CD4-positive, alpha-beta T cell treated with Interleukin-6 at 100 ng/mL for 8 hours (primary cell): ENCODE measurements around the gene PEX19.

Source experiments
- DNase-seq: peaks from one replicate; pipeline ENCODE4 v3.0.0-alpha.2; 2020; ENCODE audit warnings: mixed read lengths, low spot score

The PEX19 gene

DNA sequence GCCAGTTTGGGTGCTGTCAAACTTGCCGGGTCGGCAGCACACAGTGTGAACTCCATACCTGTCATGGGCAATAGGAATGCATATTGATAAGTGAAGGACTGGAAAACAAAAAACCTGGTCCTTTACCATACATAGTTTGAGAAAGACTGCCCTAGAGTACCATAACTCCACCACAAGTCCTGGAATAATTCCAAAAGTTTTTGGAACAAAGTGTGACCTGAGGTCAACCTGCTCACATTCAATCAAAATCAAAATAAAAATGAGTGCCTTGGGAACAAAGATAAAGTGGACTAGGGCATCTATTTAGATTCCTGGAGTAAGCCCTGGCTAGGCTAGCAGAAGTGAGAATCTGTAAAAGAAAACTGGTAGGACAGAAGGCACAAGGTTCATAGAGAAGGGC is 7.6 kb downstream of the PEX19 start:
- no peak for DNase-seq

DNA sequence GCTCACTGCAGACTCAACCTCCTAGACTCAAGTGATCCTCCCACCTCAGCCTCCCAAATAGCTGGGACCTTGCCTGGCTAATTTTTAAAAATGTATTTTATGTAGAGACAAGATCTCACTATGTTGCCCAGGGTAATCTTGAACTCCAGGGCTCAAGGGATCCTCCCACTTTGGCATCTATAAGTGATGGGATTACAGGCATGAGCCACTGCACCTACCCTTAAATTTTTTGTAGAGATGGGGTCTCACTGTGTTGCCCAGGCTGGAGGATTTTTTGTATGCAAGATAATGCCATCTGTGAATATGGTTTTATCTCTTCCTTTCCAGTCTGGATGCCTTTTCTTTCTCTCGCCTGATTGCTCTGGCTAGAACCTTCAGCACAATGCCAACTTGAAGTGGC is 13.9 kb downstream of the PEX19 start:
- DNase-seq: no peak

DNA sequence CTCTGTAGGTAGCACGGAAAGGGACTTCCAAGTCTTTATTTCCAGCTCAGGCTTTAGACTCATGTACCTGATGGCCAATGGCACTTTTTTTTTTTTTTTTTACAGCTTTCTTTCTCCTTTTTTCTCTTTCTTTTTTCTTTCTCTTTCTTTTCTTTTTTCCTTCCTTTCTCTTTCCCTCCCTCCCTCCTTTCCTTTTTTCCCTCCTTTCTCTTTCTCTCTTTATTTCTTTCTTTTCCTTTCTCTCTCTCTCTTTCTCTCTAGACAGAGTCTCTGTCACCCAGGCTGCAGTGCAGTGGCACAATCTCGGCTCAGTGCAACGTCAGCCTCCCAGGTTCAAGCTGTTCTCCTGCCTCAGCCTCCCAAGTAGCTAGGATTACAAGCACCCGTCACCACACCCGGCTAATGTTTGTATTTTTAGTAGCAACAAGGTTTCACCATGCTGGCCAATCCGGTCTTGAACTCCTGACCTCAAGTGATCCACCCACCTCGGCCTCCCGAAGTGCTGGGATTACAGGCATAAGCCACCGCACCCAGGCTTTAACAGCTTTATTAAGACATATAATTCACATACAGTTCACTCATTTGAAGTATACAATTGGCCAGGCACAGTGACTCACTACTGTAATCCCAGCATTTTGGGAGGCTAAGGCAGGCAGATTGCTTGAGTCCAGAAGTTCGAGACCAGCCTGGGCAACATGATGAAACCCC is 17.5 kb downstream of the PEX19 start:
- DNase-seq: no peak

DNA sequence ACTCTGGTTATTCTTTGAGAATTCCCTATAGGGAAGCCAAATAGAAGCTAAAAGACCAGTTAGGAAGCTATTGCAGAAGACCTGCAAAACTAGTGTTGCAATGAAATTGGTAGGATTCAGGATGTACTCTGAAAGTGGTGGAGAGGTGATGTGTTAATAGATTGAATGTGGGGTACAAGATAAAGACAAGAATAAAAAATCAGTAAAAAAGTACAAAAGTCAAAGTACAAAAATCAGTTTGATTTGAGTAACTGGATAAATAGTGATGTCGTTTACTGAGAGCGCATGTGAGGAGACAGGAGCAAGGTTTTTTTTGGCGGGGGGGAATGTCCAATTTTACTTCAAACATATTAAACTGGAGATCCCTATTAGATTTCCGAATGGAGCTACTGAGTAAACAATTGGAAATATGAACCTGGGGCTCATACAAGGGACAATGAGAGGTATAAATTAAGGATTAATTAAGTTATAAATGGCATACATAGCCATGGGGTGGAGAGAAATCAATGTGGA is 20.1 kb downstream of the PEX19 start:
- no peak for DNase-seq

DNA sequence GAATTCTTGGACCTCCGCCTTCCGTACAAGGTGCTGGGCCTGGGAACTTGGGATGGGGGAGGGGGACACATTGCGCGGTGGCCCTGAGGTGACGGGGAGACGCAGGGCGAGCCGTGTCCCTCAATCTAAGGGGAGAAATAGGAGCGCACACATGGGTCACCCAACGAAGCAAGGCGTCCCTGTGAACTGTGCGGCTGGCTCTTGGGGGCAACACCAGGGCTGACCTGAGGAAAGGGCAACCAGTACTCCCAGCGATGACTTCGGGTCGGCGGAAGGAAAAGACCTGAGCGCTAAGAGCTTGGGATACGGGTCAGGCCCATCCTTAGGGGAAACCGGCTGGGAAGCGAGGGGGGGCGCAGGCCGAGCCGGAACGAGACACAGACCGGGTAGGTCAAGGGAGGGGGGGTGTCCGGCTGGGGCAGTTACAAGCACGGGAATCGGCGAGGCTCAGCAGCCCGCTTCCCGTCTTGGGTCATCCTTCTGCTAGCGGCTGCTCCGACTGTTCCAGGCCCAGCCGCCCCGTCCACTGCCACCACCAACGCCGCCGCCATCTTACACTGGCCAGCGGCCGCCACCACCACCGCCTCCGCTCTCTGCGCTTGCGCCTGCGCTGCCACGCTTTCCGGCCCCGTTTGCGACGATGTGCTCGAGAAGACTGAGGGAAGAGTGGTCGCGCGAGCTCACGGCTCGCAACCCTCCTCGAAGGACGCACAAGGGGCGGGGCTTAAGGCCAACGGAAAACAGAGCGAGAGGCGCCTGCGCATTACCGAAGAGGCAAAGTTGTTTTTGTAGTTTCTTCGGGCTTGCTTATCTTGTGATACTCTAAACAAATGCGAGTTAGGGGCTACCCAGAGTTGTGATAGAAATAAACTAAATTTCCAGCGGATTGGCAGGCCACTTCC is 22.8 kb downstream of the PEX19 start, which contains the start of gene DCAF8:
Gene DCAF8, minus strand, starts transcription at position 657 of the 902 bp plus-strand sequence. CDS start 18,541 bp downstream, outside the sequence.
- peak; percentile 97 for DNase-seq

DNA sequence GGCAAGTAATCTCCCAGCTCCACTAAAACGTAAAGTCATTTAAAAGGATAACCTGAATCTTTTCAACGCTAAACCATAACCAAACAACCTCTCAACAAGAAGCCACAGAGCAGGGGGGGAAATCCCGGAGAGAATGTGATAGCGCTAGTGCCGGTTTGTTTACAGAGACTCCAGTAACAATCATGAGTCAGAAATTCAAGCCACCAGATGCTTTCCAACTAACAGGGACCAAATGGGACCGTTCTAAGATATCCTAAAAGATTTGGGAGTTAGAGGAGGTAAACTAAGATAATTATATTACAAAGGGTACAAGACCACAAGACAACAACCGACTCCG is 23.4 kb downstream of the PEX19 start:
- peak; percentile 72 for DNase-seq

DNA sequence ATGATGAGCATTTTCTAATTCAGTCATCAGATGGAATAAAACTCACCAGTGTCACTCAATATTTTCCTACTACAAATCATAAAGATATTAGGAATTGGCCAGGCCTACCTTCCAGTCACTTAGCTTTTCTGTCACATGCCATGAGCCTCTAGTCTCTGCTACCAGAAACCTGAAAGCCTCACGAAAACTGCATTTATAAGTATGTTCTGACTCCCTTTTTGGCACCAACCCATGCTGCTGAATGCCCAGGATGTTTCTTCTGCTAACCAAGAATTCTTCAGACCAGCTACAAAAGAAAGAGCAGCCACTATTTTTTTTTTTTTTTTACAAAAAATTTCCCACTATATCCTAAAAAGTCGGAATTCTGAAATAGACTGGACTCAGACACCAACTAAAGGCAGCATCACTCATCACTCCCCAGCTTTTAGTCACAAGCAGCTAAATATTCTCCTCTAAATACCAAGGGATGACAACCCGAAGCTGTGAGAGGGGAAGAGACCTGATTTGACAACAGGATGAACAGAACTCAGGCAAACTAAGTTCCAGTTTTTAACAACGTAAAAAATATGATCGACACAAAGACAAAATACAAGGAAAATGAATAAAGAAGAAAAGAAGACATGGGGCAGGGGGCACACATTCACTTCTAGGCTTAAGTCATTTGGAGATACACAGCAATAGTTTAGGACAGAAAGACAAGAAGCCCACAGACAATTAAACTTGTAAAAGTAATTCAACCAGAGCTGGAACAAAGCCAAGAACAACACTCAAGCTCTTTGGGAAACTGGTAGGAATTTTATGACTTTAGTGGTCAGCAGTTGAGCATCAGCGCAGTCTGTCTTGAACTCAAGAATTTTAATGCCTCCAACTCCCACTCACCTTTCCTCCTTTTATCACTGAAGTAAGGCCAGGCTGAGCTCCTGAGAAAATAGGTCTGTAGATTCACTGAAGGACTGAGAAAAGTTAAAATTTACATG is 24.2 kb downstream of the PEX19 start:
- no peak for DNase-seq

DNA sequence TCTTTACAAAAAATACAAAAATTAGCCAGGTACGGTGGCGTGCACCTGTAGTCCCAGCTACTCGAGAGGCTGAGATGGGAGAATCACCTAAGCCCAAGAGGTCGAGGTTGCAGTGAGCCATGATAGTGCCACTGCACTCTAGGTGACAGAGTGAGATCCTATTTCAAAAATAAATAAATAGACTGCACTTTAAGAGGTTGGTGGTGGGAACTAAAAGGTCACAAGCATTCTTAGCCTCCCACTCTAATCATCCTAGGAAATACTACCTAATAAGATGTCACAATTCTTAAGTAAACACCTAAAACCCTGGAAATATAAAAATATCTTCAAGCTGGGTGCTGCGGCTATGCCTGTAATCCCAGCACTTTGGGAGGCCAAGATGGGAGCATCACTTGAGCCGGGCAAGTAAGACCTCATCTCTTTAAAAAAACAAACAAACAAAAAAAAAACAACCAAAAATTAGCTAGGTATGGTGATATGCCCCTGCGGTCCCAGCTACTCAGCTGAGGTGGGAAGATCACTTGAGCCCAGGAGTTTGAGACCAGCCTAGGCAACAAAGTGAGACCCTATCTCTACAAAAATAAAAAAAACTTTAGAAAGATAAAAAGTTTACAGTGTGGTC is 26.6 kb downstream of the PEX19 start:
- DNase-seq: no peak

DNA sequence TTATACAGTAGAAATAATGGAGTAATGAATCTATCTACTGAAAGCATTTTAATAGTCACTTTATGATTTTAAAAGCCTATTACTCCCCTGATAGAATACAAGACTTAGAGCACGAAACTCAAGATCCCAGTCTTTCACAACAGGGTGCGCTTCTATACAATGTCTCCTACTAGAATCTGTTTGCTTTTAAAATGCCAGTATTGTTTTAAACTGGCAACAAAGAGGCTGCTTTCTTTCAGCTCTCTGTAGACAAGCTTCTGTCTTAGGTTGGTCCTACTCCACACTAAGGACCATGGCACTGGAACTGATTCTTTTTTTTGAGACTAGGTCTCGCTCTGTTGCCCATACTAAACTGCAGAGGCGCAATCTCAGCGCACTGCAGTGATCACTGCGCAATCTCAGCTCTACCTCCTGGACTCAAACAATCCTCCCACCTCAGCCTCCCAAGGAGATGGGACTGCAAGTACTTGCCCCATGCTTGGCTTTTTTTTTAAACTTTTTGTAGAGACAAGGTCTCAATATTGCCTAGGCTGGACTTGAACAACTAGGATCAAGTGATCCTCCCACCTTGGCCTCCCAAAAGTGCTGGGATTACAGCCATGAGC is 27.4 kb downstream of the PEX19 start:
- no peak for DNase-seq

DNA sequence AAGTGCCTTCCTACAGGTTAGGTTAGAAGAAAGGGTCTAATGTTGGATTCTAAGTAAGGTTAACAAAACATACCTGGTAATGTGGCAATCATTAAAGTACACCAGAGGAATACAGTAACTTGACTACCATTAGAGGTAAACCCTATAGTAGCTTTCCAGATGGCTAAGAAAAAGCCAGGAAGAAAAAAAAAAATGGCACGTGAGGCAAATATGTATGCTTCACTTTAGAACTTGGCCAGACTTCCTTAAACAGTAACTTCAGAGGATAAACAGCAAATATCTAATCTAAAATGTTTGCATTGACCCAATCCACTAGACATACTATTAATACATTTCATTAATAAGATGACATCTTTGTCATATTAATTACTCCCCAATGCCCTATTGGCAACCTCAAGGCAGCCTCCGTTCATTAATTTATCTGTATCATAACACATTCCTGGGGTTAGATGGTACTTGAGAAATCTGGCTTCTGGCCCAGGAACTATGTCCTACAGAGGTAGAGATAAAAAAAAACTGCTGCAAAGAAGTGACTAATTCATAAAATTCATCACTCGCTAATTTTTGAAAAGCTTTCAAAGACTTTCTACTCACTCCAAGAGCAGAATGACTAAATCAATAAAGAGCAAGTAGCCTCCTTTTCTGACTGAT is 28.4 kb downstream of the PEX19 start:
- DNase-seq: no peak

DNA sequence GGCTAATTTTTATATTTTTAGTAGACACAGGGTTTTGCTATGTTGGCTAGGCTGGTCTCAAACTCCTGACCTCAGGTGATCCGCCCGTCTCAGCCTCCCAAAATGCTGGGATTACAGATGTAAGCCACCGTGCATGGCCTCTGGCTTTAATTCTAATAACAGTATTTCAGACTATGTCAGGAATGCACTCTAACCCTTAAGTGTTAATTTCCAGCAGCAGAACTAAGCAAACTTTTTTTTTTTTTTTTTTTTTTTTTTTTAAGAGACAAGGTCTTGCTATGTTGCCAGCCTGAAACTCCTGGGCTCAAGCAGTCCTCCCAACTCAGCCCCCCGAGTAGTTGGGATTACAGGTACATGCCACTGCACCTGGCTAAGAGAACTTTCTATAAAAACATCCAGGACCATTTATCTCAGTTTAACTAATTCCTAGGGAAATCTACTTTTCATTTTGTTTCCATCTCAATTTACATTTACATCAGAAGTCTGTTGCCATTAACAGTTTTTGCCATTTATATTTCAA is 29.1 kb downstream of the PEX19 start:
- DNase-seq: no peak

DNA sequence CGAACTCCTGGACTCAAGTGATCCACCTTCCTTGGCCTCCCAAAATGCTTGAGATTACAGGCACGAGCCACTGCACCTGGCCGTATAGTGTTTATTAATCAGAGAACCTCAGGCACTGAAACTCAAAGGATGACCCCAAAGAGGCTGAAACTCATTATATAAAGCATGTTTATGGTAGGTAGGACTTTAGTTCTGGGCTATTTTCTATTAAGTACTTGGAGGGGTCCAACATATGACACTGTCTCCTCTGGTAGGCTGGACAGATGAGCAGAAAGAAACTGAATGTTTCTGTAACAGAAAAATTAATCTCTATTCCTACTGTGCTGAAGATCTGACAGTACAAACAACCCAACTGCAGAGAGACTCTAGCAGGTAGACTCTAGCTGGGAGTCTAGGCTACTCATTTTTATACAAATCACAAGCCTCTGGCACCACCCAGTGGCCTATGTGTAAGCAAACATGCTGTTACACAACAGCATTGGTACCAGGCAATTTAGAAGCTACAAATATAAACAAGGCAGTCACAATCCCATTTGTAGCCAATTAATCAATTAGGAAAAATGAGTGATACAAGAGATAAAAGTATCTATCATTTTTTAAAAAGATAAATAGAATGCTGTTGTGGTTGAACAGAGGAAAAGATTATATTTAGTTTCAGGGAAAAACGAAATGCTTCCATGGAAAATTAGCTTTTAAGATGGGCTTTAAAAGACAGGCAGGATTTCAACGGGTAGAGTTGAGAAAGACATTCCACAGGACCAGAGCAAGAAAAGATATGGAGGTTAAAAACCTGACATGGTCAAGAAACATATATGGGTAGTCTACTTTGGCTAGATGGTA is 33.0 kb downstream of the PEX19 start:
- peak; percentile 51 for DNase-seq

DNA sequence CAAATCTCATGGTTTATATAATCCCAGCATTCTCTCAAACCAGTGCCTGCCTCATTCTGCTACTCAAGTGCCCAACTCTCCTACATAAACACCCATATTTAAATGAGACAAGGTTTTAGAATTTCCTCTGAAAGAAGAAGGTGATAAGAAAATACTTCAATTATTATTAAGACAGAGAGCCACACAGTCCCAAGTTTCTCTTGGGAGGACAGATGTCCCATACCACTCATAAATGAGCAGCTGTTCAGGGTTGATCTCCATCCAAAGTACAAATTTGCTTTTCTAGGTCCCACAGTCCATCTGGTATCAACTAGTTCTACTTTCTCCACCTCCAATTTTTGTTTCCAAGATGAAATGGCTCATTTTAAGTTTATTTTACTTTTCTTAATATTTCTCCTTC is 33.9 kb downstream of the PEX19 start:
- no peak for DNase-seq

DNA sequence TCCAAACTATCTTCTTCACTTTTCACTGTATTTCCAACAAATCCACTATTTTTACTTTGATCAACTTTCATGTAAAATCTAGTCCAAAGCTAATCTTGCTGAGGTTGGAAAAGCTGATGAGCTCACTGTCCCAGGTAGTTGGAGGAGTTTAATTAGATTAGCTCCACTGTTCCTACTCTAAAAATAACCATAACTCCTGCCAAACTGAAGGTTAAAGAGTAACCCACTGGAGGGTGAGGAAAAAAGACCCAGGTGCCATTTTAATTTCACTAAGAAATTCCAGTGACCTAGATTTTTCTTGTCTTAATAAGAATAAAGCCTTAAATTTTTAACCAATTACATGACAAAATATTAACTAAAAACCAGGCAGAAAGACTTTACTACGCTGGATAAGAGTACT is 37.9 kb downstream of the PEX19 start:
- DNase-seq: no peak

DNA sequence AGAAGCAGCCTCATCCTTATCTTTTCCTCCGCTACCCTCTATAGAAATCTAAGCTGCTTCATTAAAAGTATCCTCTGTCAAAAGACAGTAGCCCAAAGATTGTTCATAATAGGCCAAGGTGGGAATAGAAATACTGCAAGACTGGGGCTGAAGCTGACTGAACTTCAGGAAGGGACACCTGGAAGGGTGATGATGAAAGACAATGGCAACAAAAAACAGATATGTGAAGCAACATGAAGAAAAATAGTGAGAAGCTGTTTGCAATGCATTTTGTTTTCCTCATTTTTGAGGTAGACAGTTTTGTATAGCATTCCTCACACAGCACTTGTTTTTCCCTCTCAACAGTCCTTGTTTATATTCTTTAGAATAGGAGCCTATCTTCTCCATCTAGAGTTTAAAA is 39.5 kb downstream of the PEX19 start:
- no peak for DNase-seq

DNA sequence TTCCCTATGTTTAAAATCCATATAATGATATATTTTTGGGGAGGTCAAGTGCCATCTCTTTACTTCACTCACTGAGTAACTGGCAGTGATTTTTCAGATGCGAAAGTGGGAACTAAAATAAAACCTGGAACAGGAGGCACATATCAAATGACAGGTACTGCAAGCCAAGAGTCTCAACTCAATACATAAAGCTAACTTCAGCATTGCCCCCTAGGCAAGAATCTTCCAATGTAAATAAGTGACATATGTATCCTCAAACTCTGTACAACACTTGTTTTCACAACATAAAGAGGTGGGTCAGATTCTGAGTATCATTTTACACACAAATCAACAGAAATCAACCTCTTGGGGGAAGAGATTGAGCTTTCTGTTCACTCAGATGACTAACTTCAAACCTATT is 40.7 kb downstream of the PEX19 start:
- no peak for DNase-seq

DNA sequence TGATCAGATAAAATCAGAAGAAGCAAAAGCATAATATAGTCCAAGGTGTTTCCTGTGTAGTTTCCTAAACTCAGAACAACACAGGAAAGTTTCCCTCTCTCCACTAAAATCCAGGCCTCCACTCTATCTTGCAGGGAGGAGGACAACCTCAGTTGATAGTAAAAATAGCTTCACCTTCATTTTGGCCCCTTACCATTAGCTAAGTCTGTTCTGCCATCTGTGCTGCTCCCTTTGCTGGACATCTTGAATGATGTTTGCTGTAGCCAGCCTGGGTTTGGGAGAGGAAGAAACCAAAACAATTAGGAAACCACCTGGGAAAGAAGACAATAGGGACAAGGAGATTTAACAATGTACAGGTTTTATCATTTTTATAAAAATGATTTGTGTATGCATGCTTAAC is 41.2 kb downstream of the PEX19 start:
- DNase-seq: no peak

DNA sequence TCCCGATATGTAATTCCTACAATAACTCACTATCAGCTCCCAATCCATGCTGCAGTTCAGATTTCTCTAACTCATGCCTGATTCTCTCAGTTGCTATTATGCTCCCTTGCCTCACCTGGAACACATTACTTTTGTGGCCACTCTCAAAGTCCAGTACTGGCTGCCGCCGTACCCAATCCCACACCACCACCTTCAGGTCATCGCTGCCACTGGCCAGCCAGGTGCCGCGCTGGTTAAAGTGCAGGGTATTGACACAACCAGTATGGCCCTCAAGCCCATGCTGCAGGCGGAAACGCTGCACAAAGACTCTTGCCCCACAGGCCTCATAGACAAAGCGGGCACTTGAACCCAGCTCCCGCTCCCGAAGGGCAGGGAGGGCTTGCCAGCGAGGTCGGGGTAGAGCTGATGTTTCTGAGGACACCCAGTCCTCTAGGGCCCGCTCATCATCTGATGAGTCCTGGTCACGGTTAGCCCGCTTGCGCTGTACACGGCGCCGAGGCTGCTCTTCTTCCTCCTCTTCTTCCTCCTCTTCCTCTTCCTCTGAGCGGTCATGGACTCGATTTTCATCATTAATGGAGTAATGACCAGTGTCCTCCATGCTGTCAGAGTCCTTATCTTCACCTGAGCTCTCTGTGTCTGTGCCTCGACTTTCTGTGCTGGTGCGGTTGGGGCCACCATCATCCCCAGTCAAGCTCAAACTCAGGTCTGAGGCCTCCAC is 45.2 kb downstream of the PEX19 start:
- no peak for DNase-seq

DNA sequence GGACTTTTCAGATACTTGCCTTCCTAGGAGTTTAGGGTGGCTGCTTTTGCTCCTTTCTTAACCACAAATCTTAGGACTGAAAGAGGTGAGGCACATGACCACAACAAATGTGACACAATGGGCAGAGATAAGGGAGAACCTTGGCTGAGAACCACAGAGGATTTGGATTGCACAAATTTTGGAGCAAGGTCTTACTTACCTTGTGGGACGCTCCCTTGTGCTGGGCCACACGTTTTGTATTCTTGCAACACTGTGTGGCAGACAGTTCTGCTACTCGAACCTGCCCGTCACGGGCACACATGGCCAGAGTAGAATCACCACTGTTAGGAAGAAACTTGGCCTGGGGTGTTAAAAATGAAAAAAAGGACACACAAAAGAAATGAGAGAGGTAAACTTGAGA is 46.5 kb downstream of the PEX19 start:
- no peak for DNase-seq
